ENCODE data around the gene GFER. TPM values are rescaled to one million over a fixed set of nuclear protein-coding genes. Genes with fewer than 3 reads are reported as not detected.

GFER gene
- total RNA-seq, 1 experiment from 2014 or later, result 51.7 TPM

DNA sequence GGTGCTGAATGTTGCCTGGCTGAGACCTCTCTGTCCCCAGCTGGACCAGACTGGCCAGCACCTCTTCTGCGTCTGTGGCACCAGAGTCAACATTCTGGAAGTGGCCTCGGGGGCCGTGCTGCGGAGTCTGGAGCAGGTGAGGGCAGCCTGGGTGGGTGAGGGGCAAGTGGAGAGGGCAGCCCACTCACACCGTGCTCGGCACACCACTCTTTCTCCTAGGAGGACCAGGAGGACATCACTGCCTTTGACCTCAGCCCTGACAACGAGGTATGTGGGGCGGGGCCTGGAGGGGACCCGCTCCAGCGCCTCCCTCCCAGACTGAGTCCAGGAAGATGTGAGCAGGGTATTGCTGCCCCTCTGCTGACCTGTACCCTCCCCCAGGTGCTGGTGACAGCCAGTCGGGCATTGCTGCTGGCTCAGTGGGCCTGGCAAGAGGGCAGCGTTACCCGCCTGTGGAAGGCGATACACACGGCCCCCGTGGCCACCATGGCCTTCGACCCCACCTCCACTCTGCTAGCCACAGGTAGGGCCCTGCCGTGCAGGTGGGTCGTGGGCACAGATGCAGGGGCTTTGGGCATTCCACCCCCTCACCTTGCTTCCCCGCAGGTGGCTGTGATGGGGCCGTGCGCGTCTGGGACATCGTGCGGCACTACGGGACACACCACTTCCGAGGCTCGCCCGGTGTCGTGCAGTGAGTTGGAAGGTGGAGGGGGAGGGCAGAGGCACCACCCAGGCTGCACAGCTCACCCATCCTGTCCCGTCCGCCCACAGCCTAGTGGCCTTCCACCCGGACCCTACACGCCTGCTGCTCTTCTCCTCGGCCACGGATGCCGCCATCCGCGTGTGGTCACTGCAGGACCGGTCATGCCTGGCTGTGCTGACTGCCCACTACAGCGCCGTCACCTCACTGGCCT lies 9.6 kb upstream of the GFER start:
- no peak for DNase-seq (ENCODE audit: low spot score)

DNA sequence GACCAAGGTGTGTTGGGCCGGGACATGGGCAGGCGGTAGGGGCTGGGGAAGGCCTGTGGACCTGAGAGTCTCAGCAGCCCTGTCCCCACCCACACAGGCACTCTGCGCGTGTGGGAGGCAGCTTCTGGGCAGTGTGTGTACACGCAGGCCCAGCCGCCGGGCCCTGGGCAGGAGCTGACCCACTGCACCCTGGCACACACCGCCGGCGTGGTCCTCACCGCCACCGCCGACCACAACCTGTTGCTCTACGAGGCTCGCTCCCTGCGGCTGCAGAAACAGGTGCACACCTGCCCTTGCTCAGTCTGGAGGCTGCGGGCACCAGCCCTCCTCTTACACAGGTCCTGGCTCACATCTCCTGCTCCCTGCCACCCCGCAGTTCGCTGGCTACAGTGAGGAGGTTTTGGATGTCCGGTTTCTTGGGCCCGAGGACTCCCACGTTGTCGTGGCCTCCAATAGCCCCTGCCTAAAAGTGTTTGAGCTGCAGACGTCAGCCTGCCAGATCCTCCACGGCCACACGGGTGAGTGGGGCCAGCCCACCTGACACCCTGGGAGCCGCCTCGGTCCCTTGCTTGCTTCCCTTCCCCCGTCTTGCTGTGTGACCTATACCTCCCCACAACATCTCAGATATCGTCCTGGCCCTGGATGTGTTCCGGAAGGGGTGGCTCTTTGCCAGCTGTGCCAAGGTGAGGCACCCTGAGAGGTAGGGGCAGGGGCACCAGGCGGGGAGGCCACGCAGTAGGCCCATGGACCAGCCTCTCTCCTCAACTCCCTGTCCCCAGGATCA lies 8.4 kb upstream of the GFER start:
- DNase-seq (ENCODE audit: low spot score), result no peak

DNA sequence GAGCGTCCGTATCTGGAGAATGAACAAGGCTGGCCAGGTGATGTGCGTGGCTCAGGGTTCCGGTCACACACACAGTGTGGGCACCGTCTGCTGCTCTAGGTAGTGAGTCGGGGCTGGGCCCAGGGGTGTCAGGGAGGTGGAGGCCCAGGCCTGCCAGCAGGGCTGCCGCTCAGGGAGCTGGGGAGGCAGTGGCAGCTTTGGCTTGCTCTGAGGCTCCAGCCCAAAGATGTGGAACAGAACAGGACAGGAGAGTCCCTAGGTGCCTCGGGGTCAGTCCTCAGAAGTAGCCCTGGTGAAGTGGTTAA lies 7.8 kb upstream of the GFER start:
- no peak for DNase-seq (ENCODE audit: low spot score)

DNA sequence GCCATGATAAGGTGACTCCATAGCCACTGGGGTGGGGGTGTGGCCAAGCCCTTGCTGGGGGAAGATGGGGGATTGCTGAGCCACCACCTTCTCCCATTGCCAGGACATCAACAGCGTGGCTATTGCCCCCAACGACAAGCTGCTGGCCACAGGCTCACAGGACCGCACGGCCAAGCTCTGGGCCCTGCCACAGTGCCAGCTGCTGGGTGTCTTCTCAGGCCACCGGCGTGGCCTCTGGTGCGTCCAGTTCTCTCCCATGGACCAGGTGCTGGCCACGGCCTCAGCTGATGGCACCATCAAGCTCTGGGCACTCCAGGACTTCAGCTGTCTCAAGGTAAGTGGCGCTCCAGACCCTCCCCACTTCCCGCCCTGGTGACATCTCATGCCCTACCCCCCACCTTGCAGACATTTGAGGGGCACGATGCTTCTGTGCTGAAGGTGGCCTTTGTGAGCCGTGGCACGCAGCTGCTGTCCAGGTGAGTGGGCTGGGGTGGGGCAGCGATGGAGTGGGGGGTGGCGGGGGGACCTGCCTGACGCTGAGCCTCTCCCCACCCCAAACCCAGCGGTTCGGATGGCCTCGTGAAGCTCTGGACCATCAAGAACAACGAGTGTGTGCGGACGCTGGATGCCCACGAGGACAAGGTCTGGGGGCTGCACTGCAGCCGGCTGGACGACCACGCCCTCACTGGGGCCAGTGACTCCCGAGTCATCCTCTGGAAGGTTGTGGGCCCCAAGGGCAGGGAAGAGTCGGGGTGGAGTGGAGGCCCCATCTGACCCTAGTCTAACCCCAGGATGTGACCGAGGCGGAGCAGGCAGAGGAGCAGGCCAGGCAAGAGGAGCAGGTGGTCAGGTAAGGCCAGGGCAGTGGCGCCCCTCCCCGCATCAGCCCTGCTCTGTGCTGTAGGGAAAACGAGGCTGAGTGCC lies 6.8 kb upstream of the GFER start:
- DNase-seq (ENCODE audit: low spot score), result no peak

DNA sequence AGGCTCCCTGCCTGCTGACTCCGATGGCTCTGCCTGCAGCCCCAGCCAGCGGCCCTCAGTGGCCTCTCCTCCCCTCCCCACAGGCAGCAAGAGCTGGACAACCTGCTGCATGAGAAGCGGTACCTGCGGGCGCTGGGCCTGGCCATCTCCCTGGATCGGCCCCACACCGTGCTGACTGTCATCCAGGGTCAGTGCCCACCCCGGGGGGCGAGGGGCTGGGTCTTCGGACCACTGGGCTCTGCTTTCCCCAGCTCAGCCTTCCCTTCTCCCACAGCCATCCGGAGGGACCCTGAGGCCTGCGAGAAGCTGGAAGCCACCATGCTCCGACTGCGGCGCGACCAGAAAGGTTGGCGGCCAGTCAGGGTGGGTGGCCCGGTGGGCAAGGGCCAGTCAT lies 6.1 kb upstream of the GFER start:
- no peak for DNase-seq (ENCODE audit: low spot score)

DNA sequence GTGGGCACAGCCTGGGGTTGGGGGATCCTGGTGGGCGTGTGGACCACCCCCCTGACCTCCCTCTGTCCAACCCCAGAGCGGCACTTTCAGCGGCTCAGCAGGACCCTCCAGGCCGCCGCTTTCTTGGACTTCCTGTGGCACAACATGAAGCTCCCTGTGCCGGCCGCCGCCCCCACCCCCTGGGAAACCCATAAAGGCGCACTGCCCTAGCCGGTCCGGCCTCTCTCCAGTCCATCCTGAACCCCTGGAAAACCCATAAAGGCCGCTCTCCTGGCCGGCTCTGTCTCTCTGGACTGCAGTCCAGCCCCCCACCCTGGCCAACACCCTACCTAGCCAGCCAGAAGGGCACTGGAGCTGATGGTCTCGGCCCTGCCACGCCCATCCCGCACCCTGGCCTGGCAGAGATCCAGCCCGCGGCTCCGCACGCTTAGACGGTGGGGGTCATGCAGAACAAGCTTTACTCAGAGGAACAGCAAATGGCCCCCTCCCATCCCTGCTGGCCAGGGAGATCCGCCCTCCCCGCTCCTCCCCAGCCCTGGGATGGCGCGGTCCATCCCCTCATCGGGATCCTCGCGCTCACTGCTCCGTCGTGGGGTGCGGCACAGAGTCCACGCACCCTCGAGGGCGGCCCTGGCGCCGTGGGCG lies 5.4 kb upstream of the GFER start:
- DNase-seq (ENCODE audit: low spot score), result peak; percentile 35

DNA sequence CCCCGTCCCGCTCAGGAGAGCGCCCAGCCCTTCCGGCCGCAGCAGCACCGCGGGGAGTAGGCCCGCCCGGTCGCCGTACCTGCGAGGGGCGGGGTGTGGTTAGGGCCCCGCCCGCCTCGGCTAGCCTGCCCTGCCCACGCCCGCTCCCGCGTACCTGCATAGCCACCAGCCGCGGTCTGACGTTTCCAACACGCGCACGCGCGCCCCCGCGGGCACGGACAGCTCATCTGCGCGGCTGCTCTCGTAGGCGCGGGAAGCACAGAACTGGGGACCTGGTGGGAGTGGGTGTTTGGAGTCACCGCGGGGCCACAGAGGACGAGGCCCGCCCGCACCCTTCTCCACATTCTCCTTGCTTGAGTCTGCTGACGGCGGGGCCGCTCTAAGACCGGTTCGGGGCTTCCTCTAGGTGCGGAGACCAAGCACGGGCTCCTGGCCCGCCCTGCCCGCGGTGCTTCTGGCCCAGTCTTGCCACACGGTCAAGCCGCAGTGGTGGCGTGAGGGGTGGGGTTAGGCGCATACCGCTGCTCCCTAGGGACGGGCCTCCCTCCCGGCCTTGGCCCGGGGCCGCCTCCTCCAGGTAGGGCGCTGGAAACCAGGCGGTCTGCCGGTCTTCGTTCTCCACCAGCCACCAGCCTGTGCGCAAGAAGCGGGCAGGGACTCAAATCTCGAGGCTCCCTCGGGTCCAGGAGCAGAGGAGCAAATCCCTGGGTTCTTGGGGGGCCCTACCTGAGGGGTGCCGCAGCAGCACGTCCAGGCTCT lies 4.5 kb upstream of the GFER start:
- peak; percentile 92 for DNase-seq (ENCODE audit: low spot score)

DNA sequence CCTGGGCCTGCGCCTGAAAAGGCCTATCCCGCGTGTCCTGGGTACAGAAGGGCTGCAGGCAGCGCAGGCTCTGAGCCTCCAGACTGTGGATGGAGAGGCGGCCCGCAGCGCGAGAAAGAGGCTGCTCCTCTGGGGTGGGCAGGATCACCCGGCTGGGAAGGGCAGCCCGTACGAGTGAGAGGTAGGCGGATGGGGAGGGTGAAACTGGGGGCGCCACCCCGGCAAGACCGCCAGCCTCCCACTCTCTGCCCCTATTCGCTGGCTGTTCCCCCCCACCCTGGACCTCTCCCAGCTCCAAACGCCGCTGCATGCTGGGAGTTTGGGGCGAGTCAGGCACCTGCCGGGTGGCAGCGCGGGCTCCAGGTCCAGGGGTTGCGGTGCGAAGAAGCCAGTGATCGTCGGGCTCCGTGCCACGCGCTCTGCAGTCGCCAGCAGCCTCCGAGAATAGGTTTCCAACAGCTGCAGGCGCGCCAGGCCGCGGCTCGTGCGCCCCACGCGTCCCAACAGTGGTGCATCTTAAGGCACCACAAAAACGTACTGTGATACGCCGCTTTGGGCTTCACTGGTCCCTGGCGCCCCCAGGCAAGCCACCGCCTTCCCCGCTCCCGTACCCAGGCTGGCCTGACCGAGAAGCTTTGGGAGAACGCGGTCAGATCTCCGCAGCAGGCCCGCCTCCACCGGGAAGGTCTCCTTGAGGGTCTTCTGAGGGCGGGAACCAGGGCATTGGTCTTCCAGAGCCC lies 3.8 kb upstream of the GFER start:
- DNase-seq (ENCODE audit: low spot score), result peak; percentile 54

DNA sequence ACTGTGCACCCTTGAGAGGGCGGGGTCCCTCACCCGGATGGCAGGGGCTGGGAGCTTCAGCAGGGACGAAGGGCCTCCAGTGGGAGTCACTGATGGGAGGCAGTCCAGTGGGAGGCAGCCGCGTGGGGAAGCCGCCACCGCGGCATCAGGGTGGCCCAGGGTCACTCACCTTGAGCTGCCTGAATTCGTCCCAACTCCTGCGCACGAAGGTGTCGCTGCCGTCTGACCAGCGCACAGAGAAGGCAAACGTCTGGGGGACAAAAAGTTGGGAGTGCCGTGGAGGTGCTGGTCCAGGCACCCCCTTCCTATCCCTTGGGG lies 3.3 kb upstream of the GFER start:
- DNase-seq (ENCODE audit: low spot score), result no peak

DNA sequence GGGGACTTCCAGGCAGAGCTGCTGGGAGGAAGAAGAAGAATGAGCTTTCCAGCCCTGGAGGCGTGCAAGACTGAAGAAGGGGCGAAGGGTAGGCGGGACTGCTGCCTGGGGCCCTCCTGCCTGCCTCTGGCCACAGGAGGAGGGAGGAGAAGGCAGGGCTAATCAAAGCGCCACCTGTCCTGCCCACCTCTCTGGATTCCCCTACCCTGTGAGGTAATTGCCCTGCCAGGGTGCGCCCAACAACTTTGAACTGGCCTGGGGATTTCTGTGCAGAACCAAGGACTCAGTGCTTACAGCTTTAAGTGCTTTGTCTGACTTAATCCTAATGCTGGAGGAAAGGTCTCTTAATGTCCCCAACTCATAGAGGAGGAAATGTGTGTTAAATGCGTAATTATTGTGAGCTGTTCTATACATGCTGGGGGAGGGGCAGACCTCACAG lies 2.6 kb upstream of the GFER start, which contains the start of gene NOXO1:
Gene NOXO1 (minus strand): TSS at position 72 of the 439 bp plus-strand sequence. CDS start 290 bp downstream, outside the sequence.
- peak; percentile 87 for DNase-seq (ENCODE audit: low spot score)

DNA sequence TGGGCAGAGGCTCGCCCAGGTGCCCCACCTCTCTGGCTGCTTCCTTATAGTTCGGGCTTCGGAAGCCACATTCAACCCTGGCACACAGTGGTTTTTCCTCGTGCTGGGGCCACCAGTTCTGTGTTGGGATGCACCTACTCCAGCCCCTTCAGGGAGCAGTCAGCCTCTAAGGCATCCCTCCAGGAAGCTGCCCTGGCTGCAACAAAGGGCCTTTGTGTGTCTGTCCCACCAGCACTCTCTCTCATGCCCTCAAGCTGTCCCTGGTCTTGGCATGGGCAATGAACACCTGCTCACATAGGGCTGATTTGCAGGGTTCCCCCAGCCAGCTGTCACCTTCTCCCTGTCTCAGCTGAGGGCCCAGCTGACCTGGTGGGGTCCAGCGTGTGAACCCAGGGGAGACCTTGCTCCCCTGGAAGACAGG lies 2.0 kb upstream of the GFER start:
- peak; percentile 94 for DNase-seq (ENCODE audit: low spot score)

DNA sequence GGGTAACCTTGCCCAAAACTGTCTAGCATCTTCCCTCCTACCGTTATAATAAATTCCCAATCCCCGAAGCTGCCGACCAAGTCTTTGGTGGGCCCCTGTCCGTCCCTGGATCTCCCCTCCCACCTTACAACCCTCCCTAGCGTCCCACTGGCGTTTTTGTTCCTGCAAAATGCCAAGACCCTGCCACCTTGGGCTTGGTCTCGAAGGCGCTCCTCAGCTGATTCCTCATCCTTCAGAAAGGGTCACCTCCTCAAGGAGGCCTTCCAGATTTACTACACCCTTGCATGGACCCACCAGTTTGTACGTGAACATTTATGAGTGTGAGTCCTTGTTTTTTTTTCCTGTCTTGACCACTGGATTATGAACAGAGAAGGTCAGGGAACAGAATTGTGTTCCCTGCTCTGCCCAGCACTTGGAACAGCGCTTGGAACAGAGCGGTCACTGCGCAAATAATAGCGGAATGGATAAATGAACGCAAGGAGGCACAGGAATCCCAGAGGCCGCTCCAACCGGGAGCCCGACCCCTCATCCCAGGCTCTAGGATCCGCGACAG lies 926 bp upstream of the GFER start:
- DNase-seq (ENCODE audit: low spot score), result no peak

DNA sequence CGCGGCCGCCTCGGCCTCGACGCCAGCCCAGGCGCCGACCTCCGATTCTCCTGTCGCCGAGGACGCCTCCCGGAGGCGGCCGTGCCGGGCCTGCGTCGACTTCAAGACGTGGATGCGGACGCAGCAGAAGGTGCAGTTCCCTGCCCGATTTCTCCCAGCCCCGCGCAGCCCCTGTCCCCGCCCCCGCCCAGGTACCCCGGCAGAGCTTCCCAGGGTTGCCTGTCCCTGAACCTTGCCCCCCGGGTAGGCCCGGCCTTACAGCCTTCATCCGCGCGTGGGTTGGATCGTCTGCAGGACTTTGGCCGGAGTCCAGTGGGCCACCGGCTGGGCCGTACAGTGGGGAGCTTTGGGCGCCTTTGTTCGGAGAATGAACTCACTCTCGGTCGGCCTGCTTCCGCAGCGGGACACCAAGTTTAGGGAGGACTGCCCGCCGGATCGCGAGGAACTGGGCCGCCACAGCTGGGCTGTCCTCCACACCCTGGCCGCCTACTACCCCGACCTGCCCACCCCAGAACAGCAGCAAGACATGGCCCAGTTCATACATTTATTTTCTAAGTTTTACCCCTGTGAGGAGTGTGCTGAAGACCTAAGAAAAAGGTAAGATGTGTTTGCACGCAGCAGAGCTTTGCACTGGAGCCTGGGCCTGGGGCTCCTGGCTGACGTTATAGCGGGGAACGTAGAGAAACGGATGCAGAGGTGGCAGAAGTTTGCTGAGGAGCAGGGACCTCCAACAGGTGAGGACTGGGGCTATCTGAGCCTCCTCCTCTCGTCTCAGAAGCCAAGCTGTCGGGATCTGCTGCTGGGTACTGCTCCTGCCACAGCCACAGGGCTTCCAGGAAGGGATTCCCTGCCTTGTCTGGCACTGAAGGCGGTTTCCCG lies 593 bp downstream of the GFER start:
- DNase-seq (ENCODE audit: low spot score), result peak; percentile 36

DNA sequence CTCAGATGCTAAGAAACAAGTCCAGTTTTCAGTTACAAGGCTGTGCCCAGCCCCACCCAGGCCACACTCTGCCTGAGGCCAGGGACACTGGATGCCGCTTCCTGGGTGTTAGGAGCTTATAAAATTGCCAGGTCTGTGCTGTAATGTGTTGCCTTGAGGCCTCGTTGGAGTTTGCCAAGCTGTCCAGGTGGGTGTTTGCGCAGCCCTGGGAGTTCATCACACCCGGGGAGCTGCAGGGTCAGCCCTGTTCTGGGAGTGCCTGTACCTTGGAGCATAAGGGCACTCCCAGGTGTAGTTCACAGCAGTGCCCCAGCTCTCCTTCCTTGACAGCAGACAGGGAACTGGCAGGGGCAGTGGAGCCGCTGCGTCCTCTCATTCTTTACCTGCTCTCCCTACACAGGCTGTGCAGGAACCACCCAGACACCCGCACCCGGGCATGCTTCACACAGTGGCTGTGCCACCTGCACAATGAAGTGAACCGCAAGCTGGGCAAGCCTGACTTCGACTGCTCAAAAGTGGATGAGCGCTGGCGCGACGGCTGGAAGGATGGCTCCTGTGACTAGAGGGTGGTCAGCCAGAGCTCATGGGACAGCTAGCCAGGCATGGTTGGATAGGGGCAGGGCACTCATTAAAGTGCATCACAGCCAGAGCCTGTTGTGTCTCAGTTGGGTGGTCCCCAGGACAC lies 1.6 kb downstream of the GFER start:
- DNase-seq (ENCODE audit: low spot score), result no peak

DNA sequence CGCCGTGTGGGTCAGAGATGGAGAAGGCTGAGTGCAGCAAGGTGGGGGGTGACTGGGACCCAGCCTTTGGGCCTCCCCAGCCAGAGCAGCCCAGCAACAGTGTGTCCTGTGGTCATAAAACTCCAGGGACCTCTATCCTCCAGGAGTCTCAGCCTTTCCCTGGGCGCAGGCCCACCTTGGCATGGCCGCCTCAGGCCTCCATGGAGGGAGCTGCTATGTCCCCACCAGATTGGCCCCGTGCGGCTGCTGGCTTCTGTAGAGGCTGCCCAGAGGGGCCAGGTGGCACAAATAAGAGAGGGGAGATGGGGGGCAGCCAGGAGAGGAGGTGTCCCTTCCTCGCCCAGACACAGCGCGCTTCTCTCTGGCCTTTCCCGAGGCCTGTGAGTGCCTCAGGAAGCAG lies 3.2 kb downstream of the GFER start:
- DNase-seq (ENCODE audit: low spot score), result no peak

DNA sequence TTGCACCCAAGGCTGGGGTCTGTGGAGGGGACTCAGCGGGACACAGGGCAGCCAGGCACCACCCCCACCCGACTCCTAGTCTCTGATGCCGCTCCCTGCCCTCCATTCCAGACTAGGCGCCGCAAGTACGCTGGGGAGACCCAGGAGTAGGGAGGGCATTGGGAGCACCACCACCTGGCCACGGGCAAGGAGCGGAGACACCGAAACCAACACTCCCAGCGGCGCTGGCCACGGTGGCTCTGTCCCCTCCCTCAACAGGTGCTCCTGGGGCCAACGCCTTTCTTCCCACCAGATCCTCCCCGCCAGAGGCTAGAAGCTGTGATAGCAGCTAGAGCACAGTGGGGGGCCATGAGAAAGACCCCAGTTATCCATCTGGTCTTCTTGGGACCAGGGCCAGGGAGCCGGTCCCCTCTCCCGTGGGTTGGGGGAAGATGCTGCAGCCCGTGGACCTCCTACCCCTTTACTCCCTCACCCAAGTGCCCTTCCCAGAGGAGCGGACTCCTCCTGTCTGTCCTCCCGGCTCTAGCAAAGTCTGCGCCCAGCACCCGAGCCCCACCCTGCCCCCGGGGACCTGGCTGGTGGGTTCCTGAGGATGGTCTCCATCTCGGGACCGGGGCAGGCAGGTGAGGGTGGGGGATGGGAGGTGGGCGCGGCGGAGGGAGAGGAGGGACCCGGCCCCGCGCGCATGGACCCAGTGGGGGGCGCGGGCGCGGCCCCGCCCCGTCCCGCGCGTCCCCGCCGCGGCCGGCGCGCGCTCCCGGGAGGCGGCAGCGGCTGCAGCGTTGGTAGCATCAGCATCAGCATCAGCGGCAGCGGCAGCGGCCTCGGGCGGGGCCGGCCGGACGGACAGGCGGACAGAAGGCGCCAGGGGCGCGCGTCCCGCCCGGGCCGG lies 5.5 kb downstream of the GFER start, which contains the start of gene SYNGR3:
Gene SYNGR3 (plus strand): TSS at position 762 of the 892 bp plus-strand sequence. CDS start 133 bp downstream, outside the sequence.
- DNase-seq (ENCODE audit: low spot score), result peak; percentile 7

DNA sequence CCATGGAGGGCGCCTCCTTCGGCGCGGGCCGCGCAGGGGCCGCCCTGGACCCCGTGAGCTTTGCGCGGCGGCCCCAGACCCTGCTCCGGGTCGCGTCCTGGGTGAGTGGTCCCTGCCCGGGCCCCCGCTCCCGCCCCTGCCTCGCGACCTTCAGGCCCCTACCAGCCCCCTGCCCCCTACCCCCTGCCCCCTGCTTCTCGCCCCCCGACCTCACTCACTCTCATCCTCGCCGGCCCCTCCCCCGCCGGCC lies 6.0 kb downstream of the GFER start:
- DNase-seq (ENCODE audit: low spot score), result no peak

Data from HT-29 (cell line).